GM23338 (cell line): Measurements from ENCODE around the gene TUFT1. TPM values are rescaled to one million over a fixed set of nuclear protein-coding genes. Genes with fewer than 3 reads are reported as not detected.

Source experiments
- ATAC-seq: fragments of 200-7000 bp; cut with Tn5 transposase; 3 replicates; pipeline ENCODE4 v1.9.1; 2020
- DNase-seq: peaks from one replicate; pipeline ENCODE4 v3.0.0-alpha.2; 2015; ENCODE audit warnings: low spot score
- H2AFZ ChIP-seq: fragments of 200-600 bp; sonication (generic); 2 replicates; pipeline ENCODE4 v1.8.0; 2016; ENCODE audit warnings: antibody characterized with exemption, mild to moderate bottlenecking, moderate library complexity
- H3F3A ChIP-seq: fragments of 200-600 bp; sonication (generic); replicated peaks from 2 replicates; pipeline ENCODE4 v1.8.0; 2017; ENCODE audit warnings: antibody characterized with exemption, mixed run types, low read depth
- H3K27ac ChIP-seq: fragments of 200-600 bp; sonication (generic); 2 replicates; pipeline ENCODE4 v1.6.1; 2016; ENCODE audit warnings: low read depth
- H3K27me3 ChIP-seq: fragments of 200-600 bp; sonication (generic); 2 replicates; pipeline ENCODE4 v1.8.0; 2016; ENCODE audit warnings: mild to moderate bottlenecking, mixed run types, moderate library complexity; ENCODE audit not compliant: insufficient read depth
- H3K36me3 ChIP-seq: fragments of 200-600 bp; sonication (generic); 2 replicates; pipeline ENCODE4 v1.8.0; 2016; ENCODE audit warnings: mild to moderate bottlenecking; ENCODE audit not compliant: insufficient read depth
- H3K4me1 ChIP-seq: fragments of 200-600 bp; sonication (generic); 2 replicates; pipeline ENCODE4 v1.8.0; 2016; ENCODE audit warnings: mild to moderate bottlenecking, moderate library complexity; ENCODE audit not compliant: insufficient read depth
- H3K4me2 ChIP-seq: fragments of 200-600 bp; sonication (generic); 2 replicates; pipeline ENCODE4 v1.7.1; 2017; ENCODE audit warnings: mixed run types
- H3K4me3 ChIP-seq: fragments of 200-600 bp; sonication (generic); 2 replicates; pipeline ENCODE4 v1.6.1; 2016; ENCODE audit warnings: mixed run types
- H3K79me2 ChIP-seq: fragments of 200-600 bp; sonication (generic); replicated peaks from 2 replicates; pipeline ENCODE4 v1.8.0; 2017; ENCODE audit warnings: mild to moderate bottlenecking; ENCODE audit not compliant: insufficient read depth
- H3K9me2 ChIP-seq: fragments of 200-600 bp; sonication (generic); 2 replicates; pipeline ENCODE4 v1.8.0; 2017; ENCODE audit not compliant: insufficient read depth
- H4K20me1 ChIP-seq: fragments of 200-600 bp; sonication (generic); replicated peaks from 2 replicates; pipeline ENCODE4 v1.8.0; 2017; ENCODE audit warnings: mild to moderate bottlenecking; ENCODE audit not compliant: insufficient read depth
- H3K27ac Mint-ChIP-seq: 2 replicates; pipeline ENCODE4 v1.8.0; 2020; ENCODE audit warnings: inconsistent platforms, mild to moderate bottlenecking, moderate library complexity, mixed read lengths
- H3K27me3 Mint-ChIP-seq: 3 replicates; pipeline ENCODE4 v1.8.0; 2022; ENCODE audit warnings: low read depth, mild to moderate bottlenecking, moderate library complexity, mixed read lengths, inconsistent platforms; ENCODE audit not compliant: insufficient read depth, poor library complexity
- H3K36me3 Mint-ChIP-seq: 3 replicates; pipeline ENCODE4 v1.8.0; 2021; ENCODE audit warnings: low read depth, mild to moderate bottlenecking, inconsistent platforms, moderate library complexity, mixed read lengths
- H3K4me1 Mint-ChIP-seq: 3 replicates; pipeline ENCODE4 v1.8.0; 2020; ENCODE audit warnings: mild to moderate bottlenecking, inconsistent platforms, mixed read lengths
- H3K4me3 Mint-ChIP-seq: 3 replicates; pipeline ENCODE4 v1.8.0; 2021; ENCODE audit warnings: moderate library complexity, mild to moderate bottlenecking, inconsistent platforms, mixed read lengths
- H3K9me3 Mint-ChIP-seq: 3 replicates; pipeline ENCODE4 v1.8.0; 2020; ENCODE audit warnings: moderate library complexity, mild to moderate bottlenecking, inconsistent platforms, mixed read lengths
- CREB1 ChIP-seq: fragments of 250-450 bp; sonication (Bioruptor Pico); IDR thresholded peaks from 2 replicates; pipeline ENCODE4 v1.5.0; 2020; ENCODE audit warnings: low read depth, mild to moderate bottlenecking, moderate library complexity
- ETS1 ChIP-seq: IDR thresholded peaks from 2 replicates; pipeline ENCODE4 v1.6.1; 2016; ENCODE audit warnings: antibody characterized with exemption
- EZH2 ChIP-seq: fragments of 200-600 bp; sonication (generic); IDR thresholded peaks from one replicate; pipeline ENCODE4 v1.8.0; 2017; ENCODE audit warnings: antibody characterized with exemption, mild to moderate bottlenecking, low read depth; ENCODE audit not compliant: unreplicated experiment
- EZH2phosphoT487 ChIP-seq: fragments of 200-600 bp; sonication (generic); IDR thresholded peaks from one replicate; pipeline ENCODE4 v1.8.1; 2018; ENCODE audit warnings: antibody characterized with exemption; ENCODE audit not compliant: unreplicated experiment
- JUNB ChIP-seq: IDR thresholded peaks from one replicate; pipeline ENCODE4 v1.6.1; 2016; ENCODE audit warnings: antibody characterized with exemption; ENCODE audit not compliant: unreplicated experiment
- NANOG ChIP-seq: IDR thresholded peaks from 2 replicates; pipeline ENCODE4 v1.6.1; 2016; ENCODE audit warnings: antibody characterized with exemption, borderline replicate concordance
- POLR2AphosphoS5 ChIP-seq: IDR thresholded peaks from 2 replicates; pipeline ENCODE4 v1.6.1; 2016; ENCODE audit warnings: antibody characterized with exemption, low read depth
- REST ChIP-seq: IDR thresholded peaks from one replicate; pipeline ENCODE4 v1.6.1; 2018; ENCODE audit warnings: antibody characterized with exemption; ENCODE audit not compliant: unreplicated experiment
- STAT1 ChIP-seq: IDR thresholded peaks from one replicate; pipeline ENCODE4 v1.6.1; 2016; ENCODE audit warnings: antibody characterized with exemption; ENCODE audit not compliant: unreplicated experiment
- ZNF114 ChIP-seq: fragments of 250-450 bp; sonication (Bioruptor Pico); IDR thresholded peaks from 2 replicates; pipeline ENCODE4 v1.5.0; 2020; ENCODE audit warnings: mild to moderate bottlenecking, moderate library complexity
- ZNF331 ChIP-seq: fragments of 250-450 bp; sonication (Bioruptor Pico); IDR thresholded peaks from 2 replicates; pipeline ENCODE4 v1.5.0; 2020; ENCODE audit warnings: low read depth, mild to moderate bottlenecking, moderate library complexity
- polyA plus RNA-seq: library from polyadenylated mRNA; unstranded; fragments of >200 nt; fragmentation: Nextera tagmentation; extraction: Ambion mirVana; gene quantifications from 2 replicates; pipeline ENCODE4 v1.2.1, GENCODE V29; 2016
- total RNA-seq: library from RNA; depleted of rRNA; stranded (reverse); fragments of >200 nt; shearing (Covaris generic); gene quantifications from 2 replicates; pipeline ENCODE4 v1.2.3, GENCODE V29; 2014
- TF ChIP-seq, protein P1 (sequence below), 2 experiments: fragments of 200-600 bp in 1 of 2; sonication (generic) in 1 of 2; conservative IDR thresholded peaks; 2 replicates each; pipeline versions ENCODE4 v1.5.1 to v1.6.1; 2016 to 2017; ENCODE audit warnings: antibody characterized with exemption in 2 of 2, low read depth in 2 of 2, mild to moderate bottlenecking in 2 of 2, moderate library complexity in 1 of 2

TUFT1 gene
- total and polyA plus RNA-seq, 2 experiments from 2014 or later: 6.0 to 11.9 TPM

- TF ChIP-seq ETS1: no peak
- TF ChIP-seq, protein P1, sequence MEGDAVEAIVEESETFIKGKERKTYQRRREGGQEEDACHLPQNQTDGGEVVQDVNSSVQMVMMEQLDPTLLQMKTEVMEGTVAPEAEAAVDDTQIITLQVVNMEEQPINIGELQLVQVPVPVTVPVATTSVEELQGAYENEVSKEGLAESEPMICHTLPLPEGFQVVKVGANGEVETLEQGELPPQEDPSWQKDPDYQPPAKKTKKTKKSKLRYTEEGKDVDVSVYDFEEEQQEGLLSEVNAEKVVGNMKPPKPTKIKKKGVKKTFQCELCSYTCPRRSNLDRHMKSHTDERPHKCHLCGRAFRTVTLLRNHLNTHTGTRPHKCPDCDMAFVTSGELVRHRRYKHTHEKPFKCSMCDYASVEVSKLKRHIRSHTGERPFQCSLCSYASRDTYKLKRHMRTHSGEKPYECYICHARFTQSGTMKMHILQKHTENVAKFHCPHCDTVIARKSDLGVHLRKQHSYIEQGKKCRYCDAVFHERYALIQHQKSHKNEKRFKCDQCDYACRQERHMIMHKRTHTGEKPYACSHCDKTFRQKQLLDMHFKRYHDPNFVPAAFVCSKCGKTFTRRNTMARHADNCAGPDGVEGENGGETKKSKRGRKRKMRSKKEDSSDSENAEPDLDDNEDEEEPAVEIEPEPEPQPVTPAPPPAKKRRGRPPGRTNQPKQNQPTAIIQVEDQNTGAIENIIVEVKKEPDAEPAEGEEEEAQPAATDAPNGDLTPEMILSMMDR (conservative IDR thresholded peaks at IDR 0.05; ENCODE audit: low read depth in 2 of 2): no peak
- TF ChIP-seq JUNB: no peak
- TF ChIP-seq REST: no peak
Observed at GRCh38 chr1:151541752-151542151, 1.6 kb downstream of the TUFT1 start (continued).

GRCh38 chr1:151542710-151543129 is 2.6 kb downstream of the TUFT1 start:
- peaks cover 6% of the 10 kb centered on the region; the same call in 1 of the 2 replicates for H4K20me1 ChIP-seq
- peaks cover 17% of the 10 kb centered on the region for H3K4me1 ChIP-seq
- no peak for DNase-seq
- 0 out of 3 replicates have a peak overlapping the region, but pooled peaks have one; percentile 18 for H3K4me3 Mint-ChIP-seq
- H3F3A ChIP-seq: no peaks in the 10 kb centered on the region
- H3K36me3 Mint-ChIP-seq: peaks cover 6% of the 10 kb centered on the region
- H3K4me2 ChIP-seq: no peak overlapping the region
- peaks cover 16% of the 10 kb centered on the region for H3K27me3 Mint-ChIP-seq
- H3K9me2 ChIP-seq: no peaks in the 10 kb centered on the region
- H3K36me3 ChIP-seq: peaks cover 7% of the 10 kb centered on the region; the same call in 1 of the 2 replicates
- H3K4me3 ChIP-seq: no peak overlapping the region
- ATAC-seq: no peak
- no peak overlapping the region for H3K27ac ChIP-seq
- H3K27me3 ChIP-seq: 0 out of 2 replicates have a peak, but pooled peaks cover 6% of the 10 kb centered on the region
- peaks cover 33% of the 10 kb centered on the region for H3K4me1 Mint-ChIP-seq
- no peaks in the 10 kb centered on the region; the same call in 2 of the 3 replicates for H3K9me3 Mint-ChIP-seq
- H3K27ac Mint-ChIP-seq: no peak overlapping the region
- H2AFZ ChIP-seq: no peak overlapping the region
- H3K79me2 ChIP-seq: peaks cover 42% of the 10 kb centered on the region
- TF ChIP-seq ZNF331 (CRISPR knock-in tag): no peak
- TF ChIP-seq ZNF114 (CRISPR knock-in tag): no peak
- no peak for TF ChIP-seq JUNB
- TF ChIP-seq CREB1: no peak
- TF ChIP-seq EZH2phosphoT487: no peak
- no peak for TF ChIP-seq ETS1
- TF ChIP-seq EZH2: no peak
- TF ChIP-seq NANOG: no peak
- TF ChIP-seq POLR2AphosphoS5: no peak
- no peak for TF ChIP-seq STAT1
- TF ChIP-seq, protein P1 (conservative IDR thresholded peaks at IDR 0.05; ENCODE audit: low read depth in 2 of 2): no peak
